ENCODE measurements around the gene PROSER3. TPM values are rescaled to one million over a fixed set of nuclear protein-coding genes. Genes with fewer than 3 reads are reported as not detected.

The PROSER3 gene
- total and polyA plus RNA-seq, 2 of the 13 experiments (the other 11 are each of a cell fraction or from before 2014, with no cell fraction given), result 5.1 to 5.7 TPM

GRCh38 chr19:35767288-35768081 is 9.5 kb downstream of the PROSER3 start (continued):
- TF ChIP-seq FOXP4 (CRISPR knock-in tag; IDR thresholded peaks at IDR 0.05) (no peak), GZF1 (CRISPR knock-in tag; IDR thresholded peaks at IDR 0.05) (no peak), MEIS2 (CRISPR knock-in tag; IDR thresholded peaks at IDR 0.05) (peak; percentile 28; the same call in 1 of the 2 replicates), FOSL1 (CRISPR knock-in tag; IDR thresholded peaks at IDR 0.05; ENCODE audit: borderline replicate concordance) (no peak), BRCA1 (CRISPR knock-in tag; IDR thresholded peaks at IDR 0.05) (no peak), TAF1 (CRISPR knock-in tag; IDR thresholded peaks at IDR 0.05) (no peak), ZNF790 (CRISPR knock-in tag; IDR thresholded peaks at IDR 0.05; ENCODE audit: borderline replicate concordance) (no peak), ZFYVE20 (CRISPR knock-in tag; IDR thresholded peaks at IDR 0.05; ENCODE audit: borderline replicate concordance, low read depth) (no peak), ZMYM2 (CRISPR knock-in tag; IDR thresholded peaks at IDR 0.05) (no peak), NCOR1 (IDR thresholded peaks at IDR 0.05; ENCODE audit: borderline replicate concordance, low read length) (no peak), SKI (IDR thresholded peaks at IDR 0.05; ENCODE audit: partially characterized antibody) (peak; percentile 61), ZNF616 (CRISPR knock-in tag; IDR thresholded peaks at IDR 0.05; ENCODE audit: low read depth) (no peak), ZNF562 (CRISPR knock-in tag; IDR thresholded peaks at IDR 0.05; ENCODE audit: borderline replicate concordance) (no peak), ZNF432 (CRISPR knock-in tag; IDR thresholded peaks at IDR 0.05; ENCODE audit: borderline replicate concordance) (no peak), THAP11 (CRISPR knock-in tag; IDR thresholded peaks at IDR 0.05) (peak; percentile 56), TCF12 (IDR thresholded peaks at IDR 0.05) (no peak), TCF12 (CRISPR knock-in tag; IDR thresholded peaks at IDR 0.05) (no peak), ARHGAP35 (CRISPR knock-in tag; IDR thresholded peaks at IDR 0.05; ENCODE audit: borderline replicate concordance) (no peak), MYC (CRISPR knock-in tag; IDR thresholded peaks at IDR 0.05; ENCODE audit: borderline replicate concordance) (no peak), TFAP4 (IDR thresholded peaks at IDR 0.05; ENCODE audit: borderline replicate concordance, low read depth) (peak; percentile 27; the same call in 1 of the 2 replicates), NFE2L2 (IDR thresholded peaks at IDR 0.05; ENCODE audit: low read length) (no peak), ZNF207 (IDR thresholded peaks at IDR 0.05; ENCODE audit: borderline replicate concordance) (no peak)
- TF ChIP-seq, protein P1, sequence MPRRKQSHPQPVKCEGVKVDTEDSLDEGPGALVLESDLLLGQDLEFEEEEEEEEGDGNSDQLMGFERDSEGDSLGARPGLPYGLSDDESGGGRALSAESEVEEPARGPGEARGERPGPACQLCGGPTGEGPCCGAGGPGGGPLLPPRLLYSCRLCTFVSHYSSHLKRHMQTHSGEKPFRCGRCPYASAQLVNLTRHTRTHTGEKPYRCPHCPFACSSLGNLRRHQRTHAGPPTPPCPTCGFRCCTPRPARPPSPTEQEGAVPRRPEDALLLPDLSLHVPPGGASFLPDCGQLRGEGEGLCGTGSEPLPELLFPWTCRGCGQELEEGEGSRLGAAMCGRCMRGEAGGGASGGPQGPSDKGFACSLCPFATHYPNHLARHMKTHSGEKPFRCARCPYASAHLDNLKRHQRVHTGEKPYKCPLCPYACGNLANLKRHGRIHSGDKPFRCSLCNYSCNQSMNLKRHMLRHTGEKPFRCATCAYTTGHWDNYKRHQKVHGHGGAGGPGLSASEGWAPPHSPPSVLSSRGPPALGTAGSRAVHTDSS (CRISPR knock-in tag; conservative IDR thresholded peaks at IDR 0.05), result no peak
- TF ChIP-seq, protein P2, sequence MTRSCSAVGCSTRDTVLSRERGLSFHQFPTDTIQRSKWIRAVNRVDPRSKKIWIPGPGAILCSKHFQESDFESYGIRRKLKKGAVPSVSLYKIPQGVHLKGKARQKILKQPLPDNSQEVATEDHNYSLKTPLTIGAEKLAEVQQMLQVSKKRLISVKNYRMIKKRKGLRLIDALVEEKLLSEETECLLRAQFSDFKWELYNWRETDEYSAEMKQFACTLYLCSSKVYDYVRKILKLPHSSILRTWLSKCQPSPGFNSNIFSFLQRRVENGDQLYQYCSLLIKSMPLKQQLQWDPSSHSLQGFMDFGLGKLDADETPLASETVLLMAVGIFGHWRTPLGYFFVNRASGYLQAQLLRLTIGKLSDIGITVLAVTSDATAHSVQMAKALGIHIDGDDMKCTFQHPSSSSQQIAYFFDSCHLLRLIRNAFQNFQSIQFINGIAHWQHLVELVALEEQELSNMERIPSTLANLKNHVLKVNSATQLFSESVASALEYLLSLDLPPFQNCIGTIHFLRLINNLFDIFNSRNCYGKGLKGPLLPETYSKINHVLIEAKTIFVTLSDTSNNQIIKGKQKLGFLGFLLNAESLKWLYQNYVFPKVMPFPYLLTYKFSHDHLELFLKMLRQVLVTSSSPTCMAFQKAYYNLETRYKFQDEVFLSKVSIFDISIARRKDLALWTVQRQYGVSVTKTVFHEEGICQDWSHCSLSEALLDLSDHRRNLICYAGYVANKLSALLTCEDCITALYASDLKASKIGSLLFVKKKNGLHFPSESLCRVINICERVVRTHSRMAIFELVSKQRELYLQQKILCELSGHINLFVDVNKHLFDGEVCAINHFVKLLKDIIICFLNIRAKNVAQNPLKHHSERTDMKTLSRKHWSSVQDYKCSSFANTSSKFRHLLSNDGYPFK (CRISPR knock-in tag; IDR thresholded peaks at IDR 0.05; ENCODE audit: borderline replicate concordance), result no peak

All from HepG2 (cell line).